GM18520 (cell line): ENCODE measurements around the gene CASKIN1.
"Not testable (repeated sequence)": the region's sequence is repeated elsewhere in the genome, so short reads cannot be mapped to it uniquely, and the experiment has no call there.

Experiments
- ATAC-seq: cut with Tn5 transposase; IDR thresholded peaks from one replicate; pipeline ENCODE4 v1.9.1; 2021; ENCODE audit not compliant: unreplicated experiment

CASKIN1 gene

GRCh38 chr16:2143878-2144485 is 52.4 kb downstream of the CASKIN1 start:
- ATAC-seq, result no peak

- no peak for ATAC-seq
These were observed 53.2 kb downstream of the CASKIN1 start for GRCh38 chr16:2142942-2143877.

GRCh38 chr16:2135770-2136490 is 60.5 kb downstream of the CASKIN1 start, which contains the start of gene PKD1:
Gene PKD1, minus strand, starts transcription at chr16:2135898. Its CDS starts 209 bp downstream, at chr16:2135689.
- ATAC-seq, result not testable (repeated sequence)

- not testable (repeated sequence) for ATAC-seq
These were observed 61.3 kb downstream of the CASKIN1 start for GRCh38 chr16:2135071-2135470.

GRCh38 chr16:2133797-2134196 is 62.6 kb downstream of the CASKIN1 start:
- not testable (repeated sequence) for ATAC-seq

- ATAC-seq, result not testable (repeated sequence)
These were observed 66.4 kb downstream of the CASKIN1 start for GRCh38 chr16:2129890-2130447.

- ATAC-seq, result not testable (repeated sequence)
These were observed 67.2 kb downstream of the CASKIN1 start for GRCh38 chr16:2129251-2129650.

GRCh38 chr16:2127630-2128280 is 68.7 kb downstream of the CASKIN1 start:
- not testable (repeated sequence) for ATAC-seq
